Measurements from ENCODE around the gene WDR86.

DNA sequence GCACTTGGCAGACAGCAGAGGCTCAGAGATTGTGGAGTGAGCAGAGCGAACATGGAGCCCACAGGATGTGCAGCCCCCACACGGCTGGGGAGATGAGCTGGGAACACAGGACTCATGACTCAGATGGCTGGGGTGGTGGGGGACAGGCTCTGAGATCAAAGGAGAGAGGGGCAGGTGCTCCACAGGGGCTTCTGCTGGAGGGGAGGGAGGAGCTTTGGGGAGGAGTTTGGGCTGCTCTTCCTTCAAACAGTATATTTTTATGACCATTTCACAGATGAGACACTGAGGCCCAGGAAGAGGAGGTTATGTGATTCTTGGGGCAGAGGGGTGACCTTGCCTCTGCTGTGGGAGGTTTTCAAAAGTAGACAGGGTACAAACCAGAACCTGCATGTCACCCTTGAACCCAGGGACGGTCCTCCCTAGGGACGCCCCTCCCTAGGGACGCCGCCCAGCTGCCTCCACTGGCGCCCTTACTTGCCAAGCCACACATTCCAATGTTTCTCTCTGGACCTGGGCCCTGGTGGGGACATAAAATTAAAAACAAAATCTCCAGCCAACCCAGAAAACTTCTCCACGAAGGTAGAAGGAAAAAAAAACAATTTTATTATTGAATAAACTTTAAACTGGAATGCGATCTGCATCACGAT is 31.1 kb upstream of the WDR86 start:
- TF ChIP-seq CBX2 (IDR thresholded peaks at IDR 0.05; ENCODE audit: borderline replicate concordance, low read depth), result no peak
- TF ChIP-seq, protein P1, sequence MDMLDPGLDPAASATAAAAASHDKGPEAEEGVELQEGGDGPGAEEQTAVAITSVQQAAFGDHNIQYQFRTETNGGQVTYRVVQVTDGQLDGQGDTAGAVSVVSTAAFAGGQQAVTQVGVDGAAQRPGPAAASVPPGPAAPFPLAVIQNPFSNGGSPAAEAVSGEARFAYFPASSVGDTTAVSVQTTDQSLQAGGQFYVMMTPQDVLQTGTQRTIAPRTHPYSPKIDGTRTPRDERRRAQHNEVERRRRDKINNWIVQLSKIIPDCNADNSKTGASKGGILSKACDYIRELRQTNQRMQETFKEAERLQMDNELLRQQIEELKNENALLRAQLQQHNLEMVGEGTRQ (IDR thresholded peaks at IDR 0.05), result no peak
- TF ChIP-seq, protein P2, sequence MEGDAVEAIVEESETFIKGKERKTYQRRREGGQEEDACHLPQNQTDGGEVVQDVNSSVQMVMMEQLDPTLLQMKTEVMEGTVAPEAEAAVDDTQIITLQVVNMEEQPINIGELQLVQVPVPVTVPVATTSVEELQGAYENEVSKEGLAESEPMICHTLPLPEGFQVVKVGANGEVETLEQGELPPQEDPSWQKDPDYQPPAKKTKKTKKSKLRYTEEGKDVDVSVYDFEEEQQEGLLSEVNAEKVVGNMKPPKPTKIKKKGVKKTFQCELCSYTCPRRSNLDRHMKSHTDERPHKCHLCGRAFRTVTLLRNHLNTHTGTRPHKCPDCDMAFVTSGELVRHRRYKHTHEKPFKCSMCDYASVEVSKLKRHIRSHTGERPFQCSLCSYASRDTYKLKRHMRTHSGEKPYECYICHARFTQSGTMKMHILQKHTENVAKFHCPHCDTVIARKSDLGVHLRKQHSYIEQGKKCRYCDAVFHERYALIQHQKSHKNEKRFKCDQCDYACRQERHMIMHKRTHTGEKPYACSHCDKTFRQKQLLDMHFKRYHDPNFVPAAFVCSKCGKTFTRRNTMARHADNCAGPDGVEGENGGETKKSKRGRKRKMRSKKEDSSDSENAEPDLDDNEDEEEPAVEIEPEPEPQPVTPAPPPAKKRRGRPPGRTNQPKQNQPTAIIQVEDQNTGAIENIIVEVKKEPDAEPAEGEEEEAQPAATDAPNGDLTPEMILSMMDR (IDR thresholded peaks at IDR 0.05), result no peak
- TF ChIP-seq POLR2A (IDR thresholded peaks at IDR 0.05; ENCODE audit: low read length), result no peak
- no peak for TF ChIP-seq SREBF2 (IDR thresholded peaks at IDR 0.05)
- TF ChIP-seq MAFK (IDR thresholded peaks at IDR 0.05; ENCODE audit: partially characterized antibody), result no peak
- no peak for TF ChIP-seq KDM5A (IDR thresholded peaks at IDR 0.05)

All from A549 (cell line).